K562 (cell line): ENCODE results near the gene SELENOI. TPM values are rescaled to one million over a fixed set of nuclear protein-coding genes. Genes with fewer than 3 reads are reported as not detected.

Experiments
- AFF1 ChIP-seq, 2 experiments: fragments of 450-650 bp; IDR thresholded peaks; 2 replicates each; pipeline ENCODE4 v1.6.1; 2018; ENCODE audit warnings: mild to moderate bottlenecking in 2 of 2, low read depth in 1 of 2; ENCODE audit not compliant: partially characterized antibody in 2 of 2
- ELF4 ChIP-seq: fragments of 450-650 bp; formaldehyde crosslinking; IDR thresholded peaks from 2 replicates; pipeline ENCODE4 v1.4.0; 2022; ENCODE audit warnings: missing genetic modification characterization
- MAFK ChIP-seq: IDR thresholded peaks from 2 replicates; pipeline ENCODE4 v1.6.1; 2011; ENCODE audit warnings: low read length, improper control_type of control experiment
- SMARCC2 ChIP-seq: fragments of 450-650 bp; IDR thresholded peaks from 2 replicates; pipeline ENCODE4 v1.6.1; 2017; ENCODE audit warnings: antibody characterized with exemption, moderate library complexity, mild to moderate bottlenecking, low read depth
- SRSF1 ChIP-seq: fragments of 200-400 bp; formaldehyde crosslinking; IDR thresholded peaks from 2 replicates; pipeline ENCODE4 v1.6.1; 2017; ENCODE audit warnings: mild to moderate bottlenecking, low read depth, low read length, moderate library complexity
- TAF9B ChIP-seq: fragments of 450-650 bp; IDR thresholded peaks from 2 replicates; pipeline ENCODE4 v1.6.1; 2018; ENCODE audit warnings: mild to moderate bottlenecking; ENCODE audit not compliant: partially characterized antibody
- TARDBP ChIP-seq: fragments of 450-650 bp; IDR thresholded peaks from 2 replicates; pipeline ENCODE4 v1.6.1; 2016
- TFE3 ChIP-seq: fragments of 450-650 bp; formaldehyde crosslinking; IDR thresholded peaks from 2 replicates; pipeline ENCODE4 v1.4.0; 2020; ENCODE audit warnings: mild to moderate bottlenecking, mixed read lengths
- ZNF239 ChIP-seq: fragments of 250-450 bp; sonication (Bioruptor Pico); IDR thresholded peaks from 2 replicates; pipeline ENCODE4 v1.4.0; 2020; ENCODE audit warnings: mild to moderate bottlenecking
- ZNF449 ChIP-seq: fragments of 250-450 bp; sonication (Bioruptor Pico); IDR thresholded peaks from 2 replicates; pipeline ENCODE4 v1.8.0; 2022; ENCODE audit warnings: moderate library complexity, mild to moderate bottlenecking, inconsistent platforms
- polyA plus RNA-seq, 8 experiments: library from polyadenylated mRNA; depleted of rRNA in 4 of 8; stranded (reverse) in 5 of 8; unstranded in 3 of 8; fragments of >200 nt; fragmentation: Nextera tagmentation in 2 of 8; fragmentation: Illumina TruSeq in 1 of 8; extraction: Ambion mirVana in 2 of 8; extraction: Trizol in 1 of 8; gene quantifications; 2 replicates each; pipeline versions ENCODE4 v1.2.1 to v1.2.3, GENCODE V29; 2011 to 2014; ENCODE audit warnings: inconsistent platforms in 1 of 8, missing spikeins in 1 of 8
- total RNA-seq, 7 experiments: library from RNA; depleted of rRNA in 6 of 7; stranded (reverse); fragments of >200 nt in 6 of 7; fragmentation: Illumina TruSeq in 2 of 7; extraction: Trizol in 2 of 7; gene quantifications; 2 replicates each; pipeline versions ENCODE4 v1.2.1 to v1.2.3, GENCODE V29; 2011 to 2021; ENCODE audit warnings: low replicate concordance in 1 of 7
- TF ChIP-seq, protein P1 (sequence below): sonication (generic); formaldehyde crosslinking; IDR thresholded peaks from 2 replicates; pipeline ENCODE4 v1.8.0; 2022; ENCODE audit warnings: missing genetic modification reagents, mild to moderate bottlenecking, moderate library complexity, borderline replicate concordance
- TF ChIP-seq, protein P2 (sequence below): fragments of 250-450 bp; sonication (Bioruptor Pico); IDR thresholded peaks from 2 replicates; pipeline ENCODE4 v1.4.0; 2020

Gene SELENOI
- total and polyA plus RNA-seq, 9 of the 15 experiments (the other 6 are each of a cell fraction or from before 2014, with no cell fraction given), result 9.6 to 46.9 (median 24.4) TPM

GRCh38 chr2:26411419-26411818 is 65.5 kb downstream of the SELENOI start (continued):
- TF ChIP-seq AFF1 (IDR thresholded peaks at IDR 0.05; ENCODE audit: low read depth in 1 of 2, partially characterized antibody in 2 of 2) (no peak), SMARCC2 (0 out of 2 replicates have a peak, but pooled peaks have one; percentile 13), TAF9B (peak; percentile 60), MAFK (peak; percentile 94), ZNF449 (CRISPR knock-in tag) (peak; percentile 57; the same call in 1 of the 2 replicates), TFE3 (CRISPR knock-in tag) (no peak), ZNF239 (CRISPR knock-in tag) (no peak), ELF4 (CRISPR knock-in tag) (no peak), TARDBP (no peak), SRSF1 (no peak)
- TF ChIP-seq, protein P1, sequence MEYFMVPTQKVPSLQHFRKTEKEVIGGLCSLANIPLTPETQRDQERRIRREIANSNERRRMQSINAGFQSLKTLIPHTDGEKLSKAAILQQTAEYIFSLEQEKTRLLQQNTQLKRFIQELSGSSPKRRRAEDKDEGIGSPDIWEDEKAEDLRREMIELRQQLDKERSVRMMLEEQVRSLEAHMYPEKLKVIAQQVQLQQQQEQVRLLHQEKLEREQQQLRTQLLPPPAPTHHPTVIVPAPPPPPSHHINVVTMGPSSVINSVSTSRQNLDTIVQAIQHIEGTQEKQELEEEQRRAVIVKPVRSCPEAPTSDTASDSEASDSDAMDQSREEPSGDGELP (CRISPR knock-in tag), result no peak
- TF ChIP-seq, protein P2, sequence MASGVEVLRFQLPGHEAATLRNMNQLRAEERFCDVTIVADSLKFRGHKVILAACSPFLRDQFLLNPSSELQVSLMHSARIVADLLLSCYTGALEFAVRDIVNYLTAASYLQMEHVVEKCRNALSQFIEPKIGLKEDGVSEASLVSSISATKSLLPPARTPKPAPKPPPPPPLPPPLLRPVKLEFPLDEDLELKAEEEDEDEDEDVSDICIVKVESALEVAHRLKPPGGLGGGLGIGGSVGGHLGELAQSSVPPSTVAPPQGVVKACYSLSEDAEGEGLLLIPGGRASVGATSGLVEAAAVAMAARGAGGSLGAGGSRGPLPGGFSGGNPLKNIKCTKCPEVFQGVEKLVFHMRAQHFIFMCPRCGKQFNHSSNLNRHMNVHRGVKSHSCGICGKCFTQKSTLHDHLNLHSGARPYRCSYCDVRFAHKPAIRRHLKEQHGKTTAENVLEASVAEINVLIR (CRISPR knock-in tag), result peak; percentile 21; the same call in 1 of the 2 replicates
